Fibroblast of lung (primary cell): ENCODE results near the gene TRMT44.

Experiments used
- EZH2 ChIP-seq: IDR thresholded peaks from 2 replicates; pipeline ENCODE4 v1.5.1; 2012; ENCODE audit warnings: low read length, control low read depth, mild to moderate bottlenecking; ENCODE audit errors: missing control alignments
- TF ChIP-seq, protein P1 (sequence below), 2 donors: IDR thresholded peaks in 1 of 2; conservative IDR thresholded peaks in 1 of 2; 1 replicate in 1 of 2; 2 replicates in 1 of 2; pipeline ENCODE4 v1.5.1; 2011 to 2012; ENCODE audit warnings: low read length in 2 of 2, control low read depth in 1 of 2, inconsistent platforms in 1 of 2, low read depth in 1 of 2, mild to moderate bottlenecking in 1 of 2

- TF ChIP-seq, protein P1, sequence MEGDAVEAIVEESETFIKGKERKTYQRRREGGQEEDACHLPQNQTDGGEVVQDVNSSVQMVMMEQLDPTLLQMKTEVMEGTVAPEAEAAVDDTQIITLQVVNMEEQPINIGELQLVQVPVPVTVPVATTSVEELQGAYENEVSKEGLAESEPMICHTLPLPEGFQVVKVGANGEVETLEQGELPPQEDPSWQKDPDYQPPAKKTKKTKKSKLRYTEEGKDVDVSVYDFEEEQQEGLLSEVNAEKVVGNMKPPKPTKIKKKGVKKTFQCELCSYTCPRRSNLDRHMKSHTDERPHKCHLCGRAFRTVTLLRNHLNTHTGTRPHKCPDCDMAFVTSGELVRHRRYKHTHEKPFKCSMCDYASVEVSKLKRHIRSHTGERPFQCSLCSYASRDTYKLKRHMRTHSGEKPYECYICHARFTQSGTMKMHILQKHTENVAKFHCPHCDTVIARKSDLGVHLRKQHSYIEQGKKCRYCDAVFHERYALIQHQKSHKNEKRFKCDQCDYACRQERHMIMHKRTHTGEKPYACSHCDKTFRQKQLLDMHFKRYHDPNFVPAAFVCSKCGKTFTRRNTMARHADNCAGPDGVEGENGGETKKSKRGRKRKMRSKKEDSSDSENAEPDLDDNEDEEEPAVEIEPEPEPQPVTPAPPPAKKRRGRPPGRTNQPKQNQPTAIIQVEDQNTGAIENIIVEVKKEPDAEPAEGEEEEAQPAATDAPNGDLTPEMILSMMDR (conservative IDR thresholded peaks at IDR 0.05 in 1 of 2, IDR thresholded peaks at IDR 0.05 in 1 of 2; ENCODE audit: low read depth in 1 of 2, low read length in 2 of 2) = no peak
- no peak for TF ChIP-seq EZH2
Observed at GRCh38 chr4:8401665-8402064, 38.9 kb upstream of the TRMT44 start.
